Measurements from ENCODE around the gene CCDC87.

GRCh38 chr11:66562907-66563583, 29.8 kb downstream of the CCDC87 start:
- TF ChIP-seq CTCF (IDR thresholded peaks at IDR 0.05) (no peak), POLR2A (IDR thresholded peaks at IDR 0.05) (no peak)

Measured in lower leg skin (tissue), 3 donors.